NCI-H510A treated with DMSO at 0.1 percent for 48 hours (cell line): Measurements from ENCODE around the gene MRPL21.

Experiments used
- DNase-seq: peaks from one replicate; lab custom pipeline; 2025; lab: John Stamatoyannopoulos, UW

The MRPL21 gene

DNA sequence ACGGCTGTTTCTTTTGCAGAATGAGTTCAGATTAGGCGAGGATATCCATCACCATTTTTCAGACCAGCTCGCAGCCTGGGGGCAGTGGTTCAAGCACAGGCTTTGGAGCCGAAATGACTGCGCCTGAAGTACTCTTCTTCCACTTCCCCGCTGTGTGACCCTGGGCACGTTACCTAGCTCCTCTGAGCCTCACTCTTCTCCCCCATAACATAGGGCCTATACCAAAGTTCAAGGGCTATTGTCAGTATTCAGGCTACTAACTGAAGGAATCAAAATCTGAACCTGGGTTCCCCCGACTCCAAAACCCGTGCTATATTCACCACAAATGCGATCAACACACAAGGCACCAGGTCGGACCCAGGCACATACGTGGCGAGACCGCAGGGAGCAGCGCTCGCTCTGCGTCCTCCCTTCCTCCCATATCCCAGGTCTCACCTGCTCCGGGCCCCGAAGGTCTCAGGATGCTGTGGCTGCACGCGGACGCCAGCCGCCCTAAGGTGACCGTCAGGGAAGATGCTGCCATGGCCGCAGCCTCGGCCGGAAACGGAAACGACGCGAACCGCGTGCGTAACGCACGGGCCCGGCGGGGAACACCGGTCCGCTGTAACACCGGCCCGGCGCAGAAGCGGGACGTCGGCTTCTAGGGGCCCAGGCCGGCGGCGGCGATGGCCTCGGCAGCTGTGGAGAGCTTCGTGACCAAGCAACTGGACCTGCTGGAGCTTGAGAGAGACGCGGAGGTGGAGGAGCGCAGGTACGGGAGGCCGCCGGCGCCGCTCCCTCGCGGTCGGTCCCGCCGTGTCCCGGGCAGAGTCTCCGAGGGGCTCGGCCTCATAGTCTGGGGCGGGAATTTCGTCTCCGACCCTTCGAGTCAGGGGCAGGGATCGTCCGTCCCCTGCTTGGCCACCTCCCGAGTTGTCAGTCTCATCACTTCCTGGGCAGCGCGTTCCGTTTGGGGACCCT, at the start of gene MRPL21, which contains the start of gene IGHMBP2:
TSS of gene MRPL21 (minus strand) at position 545 of the 960 bp plus-strand sequence. CDS start at position 523, 22 bp downstream.
TSS of gene IGHMBP2 (plus strand) at position 604 of the 960 bp plus-strand sequence. CDS start at position 666, 62 bp downstream.
- peak; percentile 82 for DNase-seq

DNA sequence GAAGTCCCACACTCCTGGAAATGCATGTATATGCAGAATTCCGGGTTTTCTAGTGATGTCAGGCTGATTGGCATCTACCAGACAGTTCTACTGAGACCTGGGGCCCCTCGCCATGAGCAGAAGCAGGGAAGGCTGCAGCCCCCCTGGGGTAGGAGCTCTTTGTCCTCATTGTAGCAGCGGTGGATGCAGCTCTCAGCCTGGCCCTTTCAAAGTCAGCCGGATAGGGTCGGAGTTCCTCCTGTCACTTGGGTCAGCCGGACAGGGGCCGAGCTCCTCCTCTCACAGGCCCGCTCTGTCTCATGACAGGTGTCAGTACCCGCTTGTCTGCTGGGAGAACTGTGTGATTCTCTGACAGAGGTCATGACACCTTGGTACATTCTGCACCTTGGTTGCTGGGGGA, 47.1 kb upstream of the MRPL21 start:
- no peak for DNase-seq

GRCh38 chr11:68950270-68950669, 46.6 kb upstream of the MRPL21 start:
- DNase-seq = no peak

DNA sequence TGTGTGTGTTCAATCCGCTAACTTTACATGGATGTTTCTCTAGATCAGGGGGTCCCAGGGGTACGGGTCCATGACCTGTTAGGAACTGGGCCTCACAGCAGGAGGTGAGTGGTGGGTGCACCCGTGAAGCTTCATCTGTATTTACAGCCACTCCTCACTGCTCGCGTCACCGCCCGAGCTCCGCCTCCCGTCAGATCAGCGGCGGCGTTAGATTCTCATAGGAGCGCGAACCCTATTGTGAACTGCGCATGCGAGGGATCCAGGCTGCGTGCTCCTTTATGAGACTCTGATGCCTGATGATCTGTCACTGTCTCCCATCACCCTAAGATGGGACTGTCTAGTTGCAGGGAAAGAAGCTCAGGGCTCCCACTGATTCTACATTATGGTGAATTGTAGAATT, 45.3 kb upstream of the MRPL21 start:
- no peak for DNase-seq

- DNase-seq = no peak
These were observed 44.9 kb upstream of the MRPL21 start for GRCh38 chr11:68948496-68948895.

- no peak for DNase-seq
These were observed 43.5 kb upstream of the MRPL21 start for GRCh38 chr11:68947151-68947550.

DNA sequence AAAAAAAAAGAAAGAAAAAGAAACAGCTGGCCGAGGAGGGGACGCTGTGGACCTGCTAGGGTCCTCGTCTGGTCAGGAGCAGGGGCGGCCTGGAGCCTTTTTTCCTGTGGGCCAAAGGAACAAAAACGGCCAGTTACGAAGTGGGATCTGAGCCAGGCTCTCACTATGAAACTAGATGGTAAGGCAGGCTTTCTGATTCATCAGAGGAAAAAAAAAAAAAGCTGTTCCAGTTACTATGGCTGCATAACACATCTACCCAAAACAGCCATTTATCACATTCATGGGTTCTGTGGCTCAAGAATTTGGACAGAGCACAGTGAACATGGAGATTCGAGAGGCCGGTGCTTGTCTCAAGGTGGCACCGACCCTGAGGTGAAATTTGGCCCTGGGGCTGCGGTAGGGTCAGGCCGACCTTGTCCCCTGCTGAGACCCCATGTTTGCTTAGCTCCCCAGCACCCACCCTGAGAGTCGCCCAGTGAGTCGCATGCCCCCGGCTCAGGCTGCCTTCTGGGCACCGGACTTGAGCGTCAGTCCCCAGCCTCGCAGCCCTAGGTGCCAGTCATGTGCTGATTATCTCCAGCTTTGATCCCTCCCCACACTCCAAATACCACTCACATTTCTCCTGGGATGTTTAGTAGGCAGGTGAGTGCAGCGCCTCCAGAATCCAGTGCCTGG, 42.9 kb upstream of the MRPL21 start:
- DNase-seq = no peak

DNA sequence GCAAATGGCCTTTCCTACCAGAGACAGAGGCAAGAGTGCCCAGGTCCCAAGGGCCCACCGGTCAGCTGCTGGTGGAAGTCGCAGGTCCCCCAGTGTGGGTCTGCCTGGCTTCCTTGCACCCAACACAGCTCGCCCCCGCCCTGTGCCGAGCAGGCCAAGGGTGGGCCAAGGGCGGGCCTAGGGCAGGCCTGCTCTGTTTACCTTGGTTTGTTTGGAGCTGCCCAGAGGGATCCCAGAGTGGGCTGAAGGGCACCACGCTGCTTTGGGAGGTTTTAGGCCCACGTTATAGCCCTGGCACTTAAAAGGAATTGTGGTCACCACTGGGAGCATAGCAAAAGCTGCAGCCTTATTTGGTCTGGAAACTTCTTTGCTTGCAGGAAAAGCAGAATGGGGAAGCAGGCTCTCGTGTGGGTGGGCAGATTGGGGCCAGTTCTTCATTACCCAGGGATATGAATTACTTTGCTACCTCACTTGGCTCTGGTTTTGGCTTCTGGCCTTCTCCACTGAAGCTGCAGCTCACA, 39.2 kb upstream of the MRPL21 start:
- DNase-seq = no peak

- no peak for DNase-seq
These were observed 38.5 kb upstream of the MRPL21 start for GRCh38 chr11:68942095-68942620.

- no peak for DNase-seq
These were observed 37.9 kb upstream of the MRPL21 start for GRCh38 chr11:68941324-68942094.

DNA sequence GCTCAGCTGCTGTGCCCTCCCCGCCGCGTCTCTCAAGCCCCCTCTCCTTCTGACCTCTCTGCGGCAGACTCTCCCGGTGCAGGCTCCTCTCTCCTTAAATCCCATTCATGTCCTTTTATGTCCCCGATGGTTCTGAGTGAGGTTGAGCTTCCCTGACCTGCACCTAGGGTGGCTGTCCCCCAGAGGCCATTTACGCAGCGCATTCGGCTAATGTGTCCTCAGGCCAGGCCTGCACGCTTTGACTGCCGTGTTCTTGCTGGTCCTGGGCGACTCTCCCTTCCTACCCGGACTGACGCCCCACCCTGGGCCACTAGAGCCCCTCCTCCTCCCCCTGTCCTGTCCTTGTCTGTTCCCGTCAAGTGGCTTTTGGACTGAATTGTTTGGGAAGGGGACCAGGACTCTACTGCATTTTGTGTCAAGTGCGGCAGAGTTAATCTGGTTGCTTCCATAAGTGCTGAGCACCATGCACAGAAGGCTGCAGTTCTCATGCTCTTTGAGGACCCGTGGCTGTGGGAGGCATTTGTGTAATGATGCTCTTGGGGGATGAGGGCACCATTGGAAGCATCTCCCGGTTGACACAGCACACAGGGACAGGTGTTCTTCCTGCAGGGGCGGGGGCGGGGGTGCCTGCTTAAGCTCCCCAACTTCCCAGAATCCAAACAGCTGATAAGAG, 37.2 kb upstream of the MRPL21 start:
- DNase-seq = no peak

DNA sequence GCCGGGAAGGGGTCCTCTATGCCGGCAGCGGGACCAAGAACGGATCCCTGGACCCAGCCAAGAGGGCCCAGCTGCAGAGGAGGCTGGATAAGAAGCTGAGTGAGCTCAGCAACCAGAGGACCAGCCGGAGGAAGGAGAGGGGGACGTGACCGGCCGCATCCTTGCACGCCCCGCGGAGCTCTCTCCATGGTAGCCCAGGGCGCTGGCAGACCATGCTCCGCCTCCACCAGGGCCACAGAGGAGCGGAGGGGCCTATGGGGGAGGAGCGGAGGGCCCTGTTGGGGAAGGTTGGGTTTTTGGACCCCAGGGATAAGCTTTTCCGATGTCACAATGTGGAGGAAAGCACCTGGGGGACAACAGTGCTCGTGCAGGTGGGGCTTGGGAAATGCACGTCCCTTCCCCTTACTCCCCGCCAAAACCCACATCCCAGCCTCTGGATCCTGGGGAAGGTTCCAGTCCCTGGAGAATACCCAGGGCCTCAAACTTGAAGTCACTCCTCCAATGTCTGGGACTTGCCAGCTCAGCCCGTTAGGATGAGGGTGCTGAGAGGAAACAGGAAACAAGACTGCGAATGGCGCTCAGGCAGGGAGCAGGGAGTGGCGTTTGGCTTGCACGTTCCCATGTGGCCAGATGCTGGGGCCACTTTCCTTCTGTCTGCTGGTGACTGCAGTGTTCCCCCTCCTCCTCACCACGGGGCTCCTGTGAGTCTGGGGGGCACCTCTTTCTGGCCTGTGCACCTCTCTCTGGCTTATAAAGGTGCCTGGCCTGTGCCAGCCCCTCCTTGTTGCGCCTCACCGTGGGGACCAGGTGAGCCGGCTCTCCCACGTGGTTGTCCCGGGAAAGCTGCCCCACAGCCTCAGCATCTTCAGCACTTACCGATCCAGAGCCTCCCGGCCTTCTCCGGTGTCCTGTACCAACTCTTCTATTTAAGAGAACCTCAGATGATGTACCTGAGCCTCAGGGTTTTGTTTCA, 36.2 kb upstream of the MRPL21 start:
- no peak for DNase-seq

GRCh38 chr11:68938816-68939582, 35.4 kb upstream of the MRPL21 start:
- DNase-seq = no peak

- no peak for DNase-seq
These were observed 34.5 kb upstream of the MRPL21 start for GRCh38 chr11:68938088-68938487.

DNA sequence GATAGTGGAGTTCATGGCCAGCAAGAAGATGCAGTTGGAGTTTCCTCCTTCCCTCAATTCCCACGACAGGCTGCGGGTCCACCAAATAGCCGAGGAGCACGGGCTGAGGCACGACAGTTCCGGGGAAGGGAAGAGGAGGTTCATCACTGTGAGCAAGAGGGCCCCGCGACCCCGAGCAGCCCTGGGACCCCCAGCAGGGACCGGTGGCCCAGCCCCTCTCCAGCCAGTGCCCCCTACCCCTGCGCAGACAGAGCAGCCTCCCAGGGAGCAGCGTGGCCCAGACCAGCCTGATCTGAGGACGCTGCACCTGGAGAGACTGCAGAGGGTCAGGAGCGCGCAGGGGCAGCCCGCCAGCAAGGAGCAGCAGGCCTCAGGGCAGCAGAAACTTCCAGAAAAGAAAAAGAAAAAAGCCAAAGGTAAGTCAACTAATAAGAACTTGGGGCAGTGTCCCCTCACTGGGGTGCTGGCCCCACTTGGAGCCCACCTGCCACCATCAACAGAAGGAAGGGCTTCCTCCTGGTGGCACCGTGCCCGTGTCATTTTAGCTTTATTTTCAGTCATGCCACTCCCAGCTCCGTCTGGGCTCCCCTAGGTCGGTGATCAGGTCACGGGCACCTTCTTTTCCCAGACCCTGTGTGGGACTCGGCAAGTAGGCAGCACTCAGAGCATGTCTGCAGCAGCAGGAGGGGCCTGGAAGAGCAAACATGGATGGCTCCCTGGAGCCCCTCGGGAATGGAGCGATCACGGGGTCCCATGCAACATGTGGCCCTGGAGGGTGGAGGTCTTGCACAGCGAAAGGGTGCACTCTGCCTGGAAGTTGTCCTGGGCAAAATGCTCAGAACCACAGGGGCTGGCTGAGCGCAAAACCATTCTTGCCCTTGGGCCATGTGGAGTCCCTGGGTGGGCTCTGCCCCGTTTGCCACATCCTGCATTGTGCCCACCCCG, 33.3 kb upstream of the MRPL21 start:
- no peak for DNase-seq

GRCh38 chr11:68936358-68936636, 32.7 kb upstream of the MRPL21 start:
- no peak for DNase-seq

- no peak for DNase-seq
These were observed 32.1 kb upstream of the MRPL21 start for GRCh38 chr11:68935516-68936357.
